ENCODE data around the gene ZFP90.

ZFP90 gene

DNA sequence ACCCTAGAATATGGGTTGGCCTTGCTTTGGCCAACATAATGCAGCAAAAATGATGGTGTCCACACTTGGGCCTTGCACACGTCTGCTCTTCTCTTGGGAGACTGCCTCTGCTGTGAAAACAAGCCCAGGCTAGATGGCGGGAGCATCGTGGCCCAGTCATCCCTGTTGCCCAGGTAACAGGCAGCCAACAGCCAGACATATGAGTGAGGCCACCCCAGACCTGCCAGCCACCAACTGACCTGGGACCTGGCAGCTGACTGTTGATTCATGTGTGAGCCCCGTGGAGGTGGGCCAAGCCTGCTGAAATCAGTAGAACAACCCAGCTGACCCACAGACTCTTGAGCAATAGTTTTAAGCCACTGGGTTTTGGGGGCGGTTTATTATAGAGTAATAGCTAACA lies 66.7 kb downstream of the ZFP90 start:
- DNase-seq (ENCODE audit: low read depth) = peak; percentile 96
- no peak overlapping the region for H3K4me3 ChIP-seq (ENCODE audit: low read length)
- TF ChIP-seq, protein P1, sequence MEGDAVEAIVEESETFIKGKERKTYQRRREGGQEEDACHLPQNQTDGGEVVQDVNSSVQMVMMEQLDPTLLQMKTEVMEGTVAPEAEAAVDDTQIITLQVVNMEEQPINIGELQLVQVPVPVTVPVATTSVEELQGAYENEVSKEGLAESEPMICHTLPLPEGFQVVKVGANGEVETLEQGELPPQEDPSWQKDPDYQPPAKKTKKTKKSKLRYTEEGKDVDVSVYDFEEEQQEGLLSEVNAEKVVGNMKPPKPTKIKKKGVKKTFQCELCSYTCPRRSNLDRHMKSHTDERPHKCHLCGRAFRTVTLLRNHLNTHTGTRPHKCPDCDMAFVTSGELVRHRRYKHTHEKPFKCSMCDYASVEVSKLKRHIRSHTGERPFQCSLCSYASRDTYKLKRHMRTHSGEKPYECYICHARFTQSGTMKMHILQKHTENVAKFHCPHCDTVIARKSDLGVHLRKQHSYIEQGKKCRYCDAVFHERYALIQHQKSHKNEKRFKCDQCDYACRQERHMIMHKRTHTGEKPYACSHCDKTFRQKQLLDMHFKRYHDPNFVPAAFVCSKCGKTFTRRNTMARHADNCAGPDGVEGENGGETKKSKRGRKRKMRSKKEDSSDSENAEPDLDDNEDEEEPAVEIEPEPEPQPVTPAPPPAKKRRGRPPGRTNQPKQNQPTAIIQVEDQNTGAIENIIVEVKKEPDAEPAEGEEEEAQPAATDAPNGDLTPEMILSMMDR (IDR thresholded peaks at IDR 0.05; ENCODE audit: insufficient read depth, low read depth, low read length, missing control alignments) = no peak

DNA sequence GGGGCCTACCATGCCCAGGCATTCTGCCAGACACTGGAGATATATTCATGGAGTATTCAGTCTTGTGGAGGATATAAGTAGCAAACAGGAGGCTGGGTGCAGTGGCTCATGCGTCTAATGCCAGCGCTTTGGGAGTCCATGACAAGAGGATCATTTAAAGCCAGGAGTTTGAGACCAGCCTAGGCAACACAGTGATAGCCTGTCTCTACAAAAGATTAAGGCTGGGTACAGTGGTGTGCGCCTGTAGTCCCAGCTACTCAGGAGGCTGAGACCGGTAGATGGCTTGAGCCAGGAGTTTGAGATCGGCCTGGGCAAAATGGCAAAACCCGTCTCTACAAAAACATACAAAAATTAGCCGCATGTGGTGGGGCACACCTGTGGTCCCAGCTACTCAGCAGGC lies 68.4 kb downstream of the ZFP90 start:
- no peak overlapping the region for H3K4me3 ChIP-seq (ENCODE audit: low read length)
- TF ChIP-seq, protein P1 (IDR thresholded peaks at IDR 0.05; ENCODE audit: insufficient read depth, low read depth, low read length, missing control alignments) = no peak
- no peak for DNase-seq (ENCODE audit: low read depth)

DNA sequence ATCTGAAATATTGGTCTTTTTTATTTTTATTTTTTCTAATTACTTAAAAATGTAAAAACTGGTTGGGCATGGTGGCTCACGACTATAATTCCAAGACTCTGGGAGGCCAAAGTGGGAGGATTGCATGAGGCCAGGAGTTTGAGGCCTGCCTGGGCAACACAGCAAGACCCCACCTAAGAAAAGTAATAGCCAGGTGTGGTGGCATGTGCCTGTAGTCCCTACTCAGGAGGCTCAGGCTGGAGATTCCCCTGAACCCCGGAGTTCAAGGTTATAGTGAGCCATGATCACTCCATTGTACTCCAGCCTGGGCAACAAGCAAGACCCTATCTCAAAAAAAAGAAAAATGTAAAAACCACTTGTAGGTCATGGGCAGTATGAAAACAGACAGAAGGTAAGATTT lies 69.2 kb downstream of the ZFP90 start:
- TF ChIP-seq, protein P1 (IDR thresholded peaks at IDR 0.05; ENCODE audit: insufficient read depth, low read depth, low read length, missing control alignments) = no peak
- no peak overlapping the region for H3K4me3 ChIP-seq (ENCODE audit: low read length)
- no peak for DNase-seq (ENCODE audit: low read depth)

DNA sequence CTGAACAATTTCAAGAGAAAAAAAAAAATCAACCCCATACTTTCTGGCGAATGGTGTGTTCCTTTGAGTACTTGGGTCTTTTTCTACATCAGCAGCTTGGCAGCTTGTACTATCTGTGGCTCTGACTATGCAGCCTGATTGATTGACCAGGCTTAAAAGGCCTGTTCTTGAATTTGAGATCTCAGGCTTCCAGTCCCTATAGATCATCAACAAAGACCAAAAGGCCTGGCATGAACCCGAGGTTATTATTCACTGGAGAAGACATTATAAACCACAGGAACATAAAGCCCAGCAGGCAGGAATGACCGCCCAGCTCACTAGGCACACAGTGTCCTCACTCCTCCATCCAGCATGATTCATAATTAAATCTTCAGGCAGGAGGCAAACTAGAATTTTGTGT lies 73.9 kb downstream of the ZFP90 start:
- peak; percentile 35 for DNase-seq (ENCODE audit: low read depth)
- H3K4me3 ChIP-seq (ENCODE audit: low read length) = no peak overlapping the region
- TF ChIP-seq, protein P1 (IDR thresholded peaks at IDR 0.05; ENCODE audit: insufficient read depth, low read depth, low read length, missing control alignments) = no peak

DNA sequence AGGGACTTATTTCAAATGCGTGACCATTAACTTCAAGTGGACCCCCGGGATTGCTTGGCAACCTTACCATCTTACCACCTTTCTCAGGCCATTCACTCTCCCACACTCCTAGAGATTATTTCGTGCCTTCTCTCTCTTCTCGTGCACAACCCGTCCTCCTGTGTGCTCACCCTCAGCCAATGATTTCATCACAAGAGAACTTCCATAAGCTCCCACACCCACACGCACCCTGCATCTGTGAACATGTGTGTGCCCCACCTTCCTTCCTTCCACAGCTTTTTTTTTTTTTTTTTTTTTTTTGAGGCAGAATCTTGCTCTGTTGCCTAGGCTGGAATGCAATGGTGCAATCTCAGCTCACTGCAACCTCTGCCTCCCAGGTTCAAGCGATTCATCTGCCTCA lies 78.6 kb downstream of the ZFP90 start:
- peak; percentile 68 for DNase-seq (ENCODE audit: low read depth)
- TF ChIP-seq, protein P1 (IDR thresholded peaks at IDR 0.05; ENCODE audit: insufficient read depth, low read depth, low read length, missing control alignments) = no peak
- no peak overlapping the region for H3K4me3 ChIP-seq (ENCODE audit: low read length)
